DMS79 treated with DMSO at 0.1 percent for 48 hours (cell line): Measurements from ENCODE around the gene COL4A2.
"Not testable (repeated sequence)": the region's sequence is repeated elsewhere in the genome, so short reads cannot be mapped to it uniquely, and the experiment has no call there.

ENCODE experiments used
- DNase-seq: peaks from one replicate; lab custom pipeline; 2025; lab: John Stamatoyannopoulos, UW

Gene COL4A2

DNA sequence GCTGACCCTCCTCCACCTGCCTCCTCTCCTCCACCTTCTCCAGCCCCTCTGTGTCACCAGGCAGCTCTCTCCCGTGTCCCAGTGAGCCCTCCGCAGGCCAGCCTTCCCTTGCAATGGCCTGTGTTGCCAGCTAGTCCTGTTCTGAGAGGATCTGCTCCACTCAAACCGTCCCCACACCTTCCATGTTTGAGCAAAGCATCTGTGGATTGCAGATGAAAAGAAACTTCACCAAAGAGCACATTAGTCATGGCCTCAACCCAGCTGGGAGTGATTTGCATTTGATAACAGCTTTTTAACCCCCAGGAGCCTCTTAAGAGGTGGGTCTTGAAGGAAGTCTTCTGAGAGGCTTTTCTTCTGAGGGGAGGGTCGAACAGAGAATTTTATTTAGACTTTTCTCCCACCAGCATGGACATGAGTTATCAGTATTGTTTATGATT is 72.8 kb downstream of the COL4A2 start:
- no peak for DNase-seq

DNA sequence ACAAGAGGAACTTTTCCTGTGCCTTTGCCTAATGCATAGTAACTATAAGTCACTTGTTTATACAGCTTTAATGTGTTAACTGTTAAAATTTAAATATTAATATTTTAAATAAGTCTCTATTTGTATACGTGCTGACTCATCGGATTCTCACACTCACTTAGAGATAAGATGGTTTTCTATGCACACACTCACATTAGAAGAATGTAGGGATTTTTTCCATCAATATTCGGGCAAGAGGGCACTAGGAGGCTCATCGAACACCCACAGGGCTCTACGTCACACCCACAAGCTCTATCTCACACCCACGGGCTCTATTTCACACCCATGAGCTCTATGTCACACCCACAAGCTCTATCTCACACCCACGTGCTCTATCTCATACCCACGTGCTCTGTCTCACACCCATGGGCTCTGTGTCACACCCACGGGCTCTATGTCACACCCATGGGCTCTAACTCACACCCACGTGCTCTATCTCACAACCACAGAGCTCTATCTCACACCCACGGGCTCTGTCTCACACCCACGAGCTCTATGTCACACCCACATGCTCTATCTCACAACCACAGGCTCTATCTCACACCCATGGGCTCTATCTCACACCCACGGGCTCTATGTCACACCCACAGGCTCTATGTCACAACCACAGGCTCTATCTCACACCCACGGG is 73.4 kb downstream of the COL4A2 start:
- no peak for DNase-seq

DNA sequence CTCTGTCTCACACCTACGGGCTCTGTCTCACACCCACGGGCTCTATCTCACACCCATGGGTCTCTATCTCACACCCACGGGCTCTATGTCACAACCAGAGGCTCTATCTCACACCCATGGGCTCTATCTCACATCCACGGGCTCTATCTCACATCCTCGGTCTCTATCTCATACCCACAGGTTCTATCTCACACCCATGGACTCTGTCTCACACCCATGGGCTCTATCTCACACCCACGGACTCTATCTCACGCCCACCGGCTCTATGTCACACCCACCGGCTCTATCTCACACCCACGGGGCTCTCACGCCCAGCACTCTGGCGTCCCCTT is 73.9 kb downstream of the COL4A2 start:
- no peak for DNase-seq

DNA sequence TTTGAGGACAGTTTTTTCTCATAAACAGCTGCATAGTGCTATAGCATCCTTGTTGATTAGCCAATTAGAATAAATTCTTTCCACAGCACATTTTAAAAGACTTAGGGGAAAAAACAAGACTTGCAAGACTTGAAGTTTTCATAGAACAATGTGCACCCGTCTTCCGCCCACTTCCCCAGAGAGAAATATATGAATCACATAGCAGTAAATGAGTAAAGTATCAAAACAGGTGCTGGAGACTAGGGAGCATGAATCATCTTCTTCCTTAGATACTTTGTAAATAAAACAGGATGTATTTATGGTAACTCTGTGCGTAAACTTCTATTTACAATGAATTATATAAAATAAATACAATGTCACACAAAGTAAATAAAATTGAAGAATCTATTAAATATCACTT is 75.1 kb downstream of the COL4A2 start:
- DNase-seq: no peak

DNA sequence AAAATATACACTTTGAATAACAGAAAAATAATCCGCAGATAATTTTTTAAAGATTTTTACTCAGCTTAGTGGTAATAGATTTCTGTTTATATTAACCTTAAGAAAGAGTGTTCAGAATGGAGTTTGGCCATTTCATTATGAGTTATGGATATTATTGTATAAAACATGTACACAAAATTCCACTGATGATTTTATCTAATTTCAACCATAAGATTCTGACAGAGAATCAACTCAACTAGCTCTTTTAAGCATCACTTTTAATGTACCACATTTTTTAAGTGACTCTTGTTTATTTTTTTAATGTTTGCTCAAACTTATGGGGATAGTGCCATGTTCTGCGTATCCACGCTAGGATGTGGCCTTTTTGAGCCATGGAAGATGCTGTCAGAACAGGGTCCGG is 75.7 kb downstream of the COL4A2 start:
- DNase-seq: no peak

DNA sequence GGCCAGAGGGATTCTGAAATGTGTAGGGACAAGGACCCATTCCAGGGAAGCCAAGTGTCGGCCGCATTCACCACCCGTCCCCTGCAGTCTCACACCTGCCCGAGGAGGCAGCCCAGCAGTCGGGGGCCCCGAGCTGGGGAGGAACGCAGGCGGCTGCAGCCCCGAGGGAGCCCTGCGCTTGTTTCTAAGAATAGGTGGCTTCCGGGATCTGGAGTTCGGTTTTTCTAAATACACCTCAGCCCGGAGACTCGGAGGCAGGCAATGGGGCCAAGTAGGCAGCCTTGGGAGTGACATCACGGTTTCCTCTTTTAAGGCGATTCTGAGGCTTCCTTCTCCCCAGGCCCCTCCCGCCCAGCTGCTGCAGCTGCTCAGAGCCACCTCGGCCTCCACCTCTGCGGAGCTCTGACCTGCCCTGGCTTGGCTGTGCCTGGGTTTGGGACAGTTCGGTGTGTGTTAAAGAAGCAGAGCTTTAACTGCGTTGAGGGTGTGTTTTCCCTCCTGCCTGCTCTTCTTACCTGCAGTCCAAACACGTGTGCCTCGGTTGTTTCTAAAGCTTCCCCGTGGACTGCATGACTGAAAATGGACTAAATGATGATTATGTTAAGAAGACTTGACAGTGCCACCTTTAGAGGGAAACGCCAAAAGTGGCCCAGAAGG is 80.5 kb downstream of the COL4A2 start:
- peak; percentile 71 for DNase-seq

DNA sequence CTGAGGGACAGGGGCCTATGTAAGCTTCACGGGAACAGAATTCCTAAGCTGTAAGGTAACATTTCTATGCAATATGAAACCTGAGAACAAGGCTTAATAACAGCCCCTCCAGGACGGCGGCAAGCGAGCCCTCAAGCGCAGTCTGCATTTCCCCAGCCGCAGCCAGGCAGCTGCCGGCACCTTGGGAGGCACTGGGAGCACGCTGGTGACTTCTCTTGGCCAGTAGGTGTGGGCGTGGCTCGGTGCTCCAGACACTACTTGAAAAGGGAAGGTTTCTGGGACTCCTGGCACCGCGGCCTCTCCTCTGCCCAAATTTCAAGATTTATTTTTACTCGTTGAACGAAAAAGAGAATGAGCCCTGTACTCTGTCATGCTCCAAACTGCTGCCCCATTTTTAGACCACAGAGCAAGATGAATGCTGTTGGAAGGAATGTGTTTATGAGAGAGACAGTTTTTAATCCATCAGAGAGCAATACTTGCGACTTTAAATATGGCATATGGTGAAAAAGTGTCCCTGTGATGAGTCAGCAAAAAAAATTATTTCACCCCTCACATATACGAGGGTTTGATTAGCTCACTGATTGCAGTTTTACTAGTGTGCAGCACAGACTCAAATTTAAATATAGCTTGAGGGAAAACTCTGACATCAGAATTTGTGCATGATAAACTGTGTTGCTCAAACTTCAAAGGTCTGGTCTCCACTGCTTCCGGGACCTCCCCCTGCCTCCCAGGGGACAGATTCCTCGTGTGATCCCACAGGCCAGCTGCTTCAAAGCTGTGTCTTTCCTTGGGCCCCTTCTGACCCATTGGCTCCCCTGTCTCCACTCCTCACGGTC is 81.2 kb downstream of the COL4A2 start:
- peak; percentile 85 for DNase-seq

DNA sequence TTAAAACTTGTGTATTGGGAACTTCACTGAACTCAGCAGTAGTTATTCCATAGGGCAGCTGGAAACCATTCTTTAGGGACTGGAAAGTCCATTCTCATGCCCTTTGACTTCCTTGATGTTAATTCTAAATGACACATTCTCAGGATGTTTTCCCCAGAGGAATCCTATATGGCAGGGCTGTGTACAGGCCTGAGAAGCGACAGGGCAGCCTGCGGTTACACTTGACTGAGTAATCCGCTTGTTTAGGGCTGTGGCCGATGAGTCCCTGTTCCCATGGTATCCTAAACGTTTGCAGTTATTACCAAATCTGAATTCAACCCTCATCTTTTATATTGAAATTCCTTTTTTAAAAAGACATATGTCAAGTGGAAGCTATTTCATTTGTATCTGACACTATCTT is 83.5 kb downstream of the COL4A2 start:
- DNase-seq: no peak

DNA sequence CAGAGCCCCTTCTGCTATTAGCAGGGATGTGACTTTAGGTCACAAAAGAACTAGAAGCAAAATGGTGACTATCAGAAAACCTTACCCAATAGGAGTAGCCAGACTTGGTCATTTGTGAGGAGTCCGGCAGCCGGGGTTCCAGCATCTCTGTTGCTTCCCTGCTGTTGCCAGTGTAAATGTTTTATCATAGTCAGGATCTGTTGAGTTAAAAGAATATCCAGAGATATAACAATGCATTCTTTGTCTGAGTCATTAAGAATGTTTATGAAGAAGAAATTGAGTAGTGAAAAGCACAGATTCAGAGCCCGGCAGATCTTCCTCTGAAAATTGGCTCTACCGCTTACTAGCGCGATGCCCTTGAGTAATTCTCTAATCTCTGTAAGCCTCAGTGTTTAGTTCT is 84.2 kb downstream of the COL4A2 start:
- DNase-seq: no peak

DNA sequence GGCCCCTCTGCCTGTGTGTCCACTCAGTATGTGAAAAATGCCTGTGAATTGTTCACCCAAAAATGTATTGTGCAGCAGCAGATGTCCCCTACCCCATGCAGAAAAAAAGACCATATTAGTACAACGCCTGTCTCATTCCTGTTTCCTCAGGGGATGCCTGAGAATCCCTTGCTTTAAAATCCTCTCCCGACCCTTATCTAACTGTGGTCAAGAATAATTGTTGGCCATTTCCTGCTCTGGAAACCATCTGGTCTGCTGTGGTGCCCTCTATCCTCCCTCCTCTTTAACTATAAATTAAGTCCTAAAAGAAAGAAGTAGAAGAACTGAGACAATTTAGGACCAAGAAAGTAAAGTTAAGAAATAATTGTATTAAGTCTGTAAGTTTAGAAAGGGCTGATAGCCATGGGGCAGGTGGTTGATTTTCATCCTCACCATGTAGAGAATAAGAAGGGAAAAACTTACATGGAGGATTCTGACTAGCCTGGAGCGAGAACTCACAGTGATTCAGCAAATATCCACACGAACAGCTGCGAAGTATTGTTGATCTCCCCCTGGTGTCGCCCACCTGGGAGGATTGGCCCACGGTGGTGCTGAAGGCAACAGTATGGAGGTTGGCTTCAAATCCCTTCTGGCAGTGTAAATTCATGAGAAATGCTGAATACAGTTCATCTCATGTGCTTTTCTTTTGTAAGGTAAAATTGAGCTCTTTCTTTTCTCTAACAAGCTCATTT is 85.6 kb downstream of the COL4A2 start:
- no peak for DNase-seq

DNA sequence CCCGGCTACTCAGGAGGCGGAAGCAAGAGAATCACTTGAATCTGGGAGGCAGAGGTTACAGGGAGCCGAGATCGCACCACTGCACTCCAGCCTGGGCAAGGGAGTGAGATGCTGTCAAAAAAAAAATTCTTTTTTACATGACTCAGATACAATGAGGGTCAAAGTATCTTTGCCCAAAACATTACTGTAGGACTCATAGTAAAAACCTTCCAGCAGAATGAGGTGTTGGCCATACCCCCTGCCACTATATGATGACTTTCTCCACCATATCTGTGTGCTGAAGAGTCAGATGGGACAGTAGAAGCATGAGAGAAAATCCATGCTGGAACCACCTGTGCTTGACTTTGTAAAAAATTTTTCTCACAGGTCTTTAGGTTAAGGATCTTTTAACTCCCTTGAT is 86.7 kb downstream of the COL4A2 start:
- DNase-seq: no peak

DNA sequence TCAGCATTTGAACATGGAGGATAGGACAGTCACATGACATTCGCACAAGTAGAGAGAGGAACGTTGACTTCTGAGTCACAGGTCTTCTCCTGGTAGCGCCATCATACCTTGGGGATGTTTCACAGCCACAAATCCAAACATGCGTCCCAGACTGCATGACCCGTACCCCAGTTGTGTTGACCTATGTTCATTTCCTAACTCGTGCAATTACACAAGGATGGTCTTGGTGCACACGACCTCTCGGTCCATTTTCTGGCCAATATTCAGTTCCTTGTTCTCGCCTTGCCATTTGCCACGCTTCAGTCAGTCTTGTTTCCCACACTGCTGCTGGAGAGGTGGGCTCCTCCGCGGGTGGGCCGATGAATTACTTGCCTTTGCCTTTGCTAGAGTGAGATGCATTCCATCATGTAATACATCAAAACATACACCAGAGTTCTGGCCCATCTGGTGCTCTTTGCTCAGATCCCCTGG is 87.3 kb downstream of the COL4A2 start:
- DNase-seq: no peak

DNA sequence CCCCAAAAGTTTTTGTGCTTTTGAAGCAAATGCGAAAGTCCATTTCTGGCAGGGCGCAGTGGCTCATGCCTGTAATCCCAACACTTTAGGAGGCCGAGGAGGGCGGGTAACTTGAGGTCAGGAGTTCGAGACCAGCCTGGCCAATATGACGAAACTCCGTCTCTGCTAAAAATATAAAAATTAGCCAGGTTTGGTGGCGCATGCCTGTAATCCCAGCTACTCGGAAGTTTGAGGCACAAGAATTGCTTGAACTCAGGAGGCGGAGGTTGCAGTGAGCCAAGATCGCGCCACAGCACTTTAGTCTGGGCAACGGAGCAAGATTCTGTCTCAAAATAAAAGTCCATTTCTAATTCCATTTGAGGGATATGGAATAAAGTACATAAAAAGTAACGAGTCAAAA is 88.5 kb downstream of the COL4A2 start:
- DNase-seq: not testable (repeated sequence)

DNA sequence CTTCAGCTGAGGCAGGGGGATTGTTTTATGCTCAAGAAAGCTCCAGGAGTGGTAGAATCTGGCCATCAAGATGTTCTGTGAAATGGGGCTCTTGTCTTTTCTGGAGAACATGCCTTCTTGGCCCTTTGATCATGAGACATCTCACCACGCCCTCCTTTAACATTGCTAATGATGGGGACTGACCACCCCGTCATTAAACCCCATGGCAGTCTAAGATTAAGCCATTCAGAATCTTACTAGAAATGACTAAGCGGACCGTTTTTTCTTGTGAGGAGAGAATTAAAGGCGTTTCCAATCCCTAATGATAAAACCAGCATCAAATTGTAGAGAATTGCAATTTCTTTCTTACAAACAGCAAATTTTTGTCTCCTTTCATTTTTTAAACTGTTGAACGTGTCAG is 89.4 kb downstream of the COL4A2 start:
- DNase-seq: no peak

DNA sequence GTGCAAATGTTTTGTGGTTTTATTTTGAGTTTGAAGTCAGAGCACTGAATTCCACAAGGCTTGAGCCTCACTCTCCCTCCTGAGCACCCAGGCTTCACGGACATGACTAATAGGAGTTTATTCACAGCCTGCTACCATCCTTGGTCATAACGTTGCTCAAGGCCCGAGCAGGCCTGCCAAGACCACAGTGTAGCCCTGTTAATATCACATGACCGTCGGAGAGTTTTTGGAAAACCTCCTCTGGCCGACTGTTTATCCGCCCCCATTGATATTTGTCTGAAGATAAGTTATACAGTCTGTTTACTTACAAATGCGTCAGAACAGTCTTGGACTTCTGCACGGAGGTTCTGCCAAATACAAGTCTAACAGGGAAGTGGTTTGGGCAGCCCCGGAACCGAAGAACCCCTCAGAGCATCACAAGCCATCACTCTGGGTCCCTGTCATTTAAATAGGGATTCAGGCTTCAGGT is 89.9 kb downstream of the COL4A2 start:
- no peak for DNase-seq

DNA sequence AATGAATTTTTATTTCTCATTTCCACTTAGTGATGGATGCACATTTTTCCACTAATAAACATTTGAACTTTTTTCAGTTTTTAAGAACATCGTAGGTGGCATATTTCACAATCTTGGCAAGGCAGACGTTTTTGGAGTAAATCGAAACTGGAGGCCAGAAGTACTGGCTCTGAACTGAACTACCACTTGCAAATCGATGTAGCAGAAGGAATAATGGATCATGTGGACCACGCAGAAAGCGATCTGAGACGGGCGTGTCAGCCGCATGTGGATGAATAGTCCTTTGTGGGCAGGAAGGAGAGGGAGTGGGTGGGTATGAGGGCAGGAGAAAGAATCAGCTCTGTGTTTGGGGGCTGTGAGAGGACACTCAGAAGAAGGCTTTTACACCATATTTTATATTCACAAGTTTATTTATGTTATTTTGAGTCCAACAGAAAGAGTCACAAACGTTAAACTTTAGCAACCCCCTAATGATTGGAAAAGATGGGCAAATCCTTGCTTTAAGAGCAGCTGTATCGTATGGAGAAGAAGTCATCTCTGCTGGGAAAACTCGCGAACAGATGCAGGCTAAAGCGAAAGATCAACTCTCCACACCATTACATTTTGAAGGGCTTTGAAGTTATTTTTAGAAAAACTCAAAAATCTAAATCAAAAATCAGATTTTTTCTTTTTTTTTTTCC is 90.5 kb downstream of the COL4A2 start:
- no peak for DNase-seq

DNA sequence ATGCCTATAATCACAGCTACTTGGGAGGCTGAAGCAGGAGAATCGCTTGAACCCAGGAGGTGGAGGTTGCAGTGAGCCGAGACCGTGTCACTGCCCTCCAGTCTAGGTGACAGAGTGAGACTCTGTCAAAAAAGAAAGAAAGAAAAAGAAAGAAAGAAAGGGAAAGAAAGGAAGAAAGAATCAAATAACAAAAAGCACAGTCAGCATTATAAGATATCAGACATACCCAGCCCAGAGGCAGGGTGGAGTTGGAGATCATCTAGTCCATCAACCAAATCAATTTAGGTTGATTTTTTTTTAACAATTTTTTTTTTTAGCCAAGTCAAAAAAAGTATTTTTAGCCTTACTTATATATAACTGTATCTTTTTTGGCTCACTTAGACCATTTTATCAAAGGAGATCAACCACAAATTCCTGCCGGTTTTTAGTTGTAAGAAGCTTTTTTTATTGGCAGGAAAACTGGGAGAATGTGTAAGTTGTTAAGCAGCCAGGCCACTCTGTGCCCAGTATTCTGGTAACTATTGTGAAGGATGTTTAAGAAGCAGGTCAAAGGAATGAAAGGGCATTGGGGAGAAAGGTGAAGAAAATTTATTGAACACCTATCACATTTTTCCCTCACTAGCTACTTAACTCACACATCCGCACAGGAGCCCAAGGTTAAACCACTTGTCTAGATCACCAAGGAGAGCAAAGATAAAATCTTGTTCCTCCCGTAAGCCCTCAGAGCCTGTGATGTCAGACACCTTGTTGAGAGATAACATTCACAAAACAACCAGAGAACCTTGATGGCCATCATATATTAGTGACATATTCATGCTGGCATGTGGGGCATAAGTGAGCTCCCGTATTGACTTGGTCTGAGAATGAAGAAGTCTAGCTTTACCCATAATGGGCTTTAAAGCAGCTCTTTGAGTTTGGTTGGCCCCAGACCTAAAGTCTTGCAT is 91.8 kb downstream of the COL4A2 start:
- no peak for DNase-seq

DNA sequence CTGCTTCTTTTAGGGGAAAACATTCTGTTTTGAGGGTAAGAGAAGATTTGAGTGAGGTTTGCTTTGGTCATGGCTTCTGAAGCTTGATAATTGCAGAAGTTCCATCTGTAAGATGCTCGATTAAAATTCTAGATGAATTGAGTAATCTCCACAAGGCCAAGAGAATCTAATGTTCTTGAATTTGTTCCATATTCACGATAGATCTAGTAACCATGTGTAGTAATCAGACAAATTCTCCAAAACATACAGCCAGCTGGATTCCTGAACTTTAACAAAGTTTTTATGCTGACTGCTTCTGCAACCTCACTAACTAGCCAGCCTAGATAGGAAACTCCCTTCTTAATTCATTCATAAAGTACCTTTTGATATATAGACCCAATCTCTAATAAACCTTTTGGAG is 92.7 kb downstream of the COL4A2 start:
- DNase-seq: no peak

DNA sequence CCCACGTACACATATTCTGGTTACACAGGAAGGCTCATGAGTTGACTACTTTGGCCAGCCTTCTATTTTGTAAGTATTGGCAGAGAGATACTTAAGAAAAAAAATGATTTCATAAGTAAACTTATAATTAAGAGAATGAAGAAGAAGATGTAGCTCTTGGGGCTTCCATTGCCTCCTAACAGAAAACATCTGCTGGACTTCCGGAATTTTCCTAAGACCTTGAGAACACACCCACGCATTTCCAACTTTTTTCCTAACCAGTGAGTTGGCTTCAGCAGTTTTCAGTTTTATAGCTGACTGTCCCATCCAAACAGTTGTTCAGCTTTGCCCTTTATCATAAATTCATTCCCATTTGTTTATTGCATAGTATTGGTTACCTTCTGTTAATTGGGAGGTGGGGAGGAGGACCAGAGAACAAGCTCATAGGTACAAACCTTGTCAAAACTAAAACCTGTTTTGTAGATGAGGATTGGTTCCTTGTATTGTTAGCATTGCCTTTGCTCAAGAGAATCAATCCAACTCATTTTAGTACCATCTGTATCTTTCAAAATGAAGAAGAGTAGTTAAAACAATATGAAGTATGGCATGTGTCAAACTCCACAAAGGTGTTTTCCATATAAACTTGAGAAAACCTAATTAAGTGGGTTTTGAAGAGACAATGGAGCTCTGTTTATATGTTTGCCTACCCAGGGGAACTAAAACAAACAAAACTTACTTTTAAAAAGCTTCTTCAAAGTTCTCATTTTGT is 93.9 kb downstream of the COL4A2 start:
- no peak for DNase-seq
